WTC11 (cell line): Measurements from ENCODE around the gene CLPTM1L. TPM values are rescaled to one million over a fixed set of nuclear protein-coding genes. Genes with fewer than 3 reads are reported as not detected.

ENCODE experiments used
- ARID4B ChIP-seq: sonication (generic); formaldehyde crosslinking; IDR thresholded peaks from 2 replicates; pipeline ENCODE4 v1.8.0; 2023; ENCODE audit warnings: missing genetic modification reagents, mild to moderate bottlenecking, borderline replicate concordance
- ATF3 ChIP-seq: sonication (generic); formaldehyde crosslinking; conservative IDR thresholded peaks from 2 replicates; pipeline ENCODE4 v1.8.1; 2022; ENCODE audit warnings: mild to moderate bottlenecking, missing genetic modification reagents
- CTCF ChIP-seq: fragments of 200-600 bp; IDR thresholded peaks from 2 replicates; pipeline ENCODE4 v1.8.0; 2022; ENCODE audit warnings: antibody characterized with exemption
- E2F1 ChIP-seq: sonication (generic); formaldehyde crosslinking; IDR thresholded peaks from 2 replicates; pipeline ENCODE4 v1.8.0; 2022; ENCODE audit warnings: mild to moderate bottlenecking, missing genetic modification reagents
- HMGA2 ChIP-seq: fragments of 250-450 bp; sonication (Bioruptor Pico); IDR thresholded peaks from 2 replicates; pipeline ENCODE4 v1.4.0; 2021; ENCODE audit warnings: mild to moderate bottlenecking, moderate library complexity
- HMGXB4 ChIP-seq: sonication (generic); formaldehyde crosslinking; IDR thresholded peaks from 2 replicates; pipeline ENCODE4 v1.8.1; 2023; ENCODE audit warnings: mild to moderate bottlenecking, moderate library complexity, missing genetic modification reagents
- IRF1 ChIP-seq: sonication (generic); formaldehyde crosslinking; IDR thresholded peaks from 2 replicates; pipeline ENCODE4 v1.8.0; 2023; ENCODE audit warnings: missing genetic modification reagents
- MXD4 ChIP-seq: fragments of 250-450 bp; sonication (Bioruptor Pico); IDR thresholded peaks from 2 replicates; pipeline ENCODE4 v1.8.0; 2021; ENCODE audit warnings: mild to moderate bottlenecking, moderate library complexity, borderline replicate concordance
- NFYB ChIP-seq: sonication (generic); formaldehyde crosslinking; conservative IDR thresholded peaks from 2 replicates; pipeline ENCODE4 v1.8.0; 2022; ENCODE audit warnings: low read depth, missing genetic modification reagents
- PREB ChIP-seq: sonication (generic); formaldehyde crosslinking; IDR thresholded peaks from 2 replicates; pipeline ENCODE4 v1.8.1; 2022; ENCODE audit warnings: mild to moderate bottlenecking, missing genetic modification reagents, moderate library complexity, borderline replicate concordance
- RELA ChIP-seq: sonication (generic); formaldehyde crosslinking; IDR thresholded peaks from 2 replicates; pipeline ENCODE4 v1.8.1; 2022; ENCODE audit warnings: missing genetic modification reagents, mild to moderate bottlenecking, borderline replicate concordance
- TP53 ChIP-seq: sonication (generic); formaldehyde crosslinking; IDR thresholded peaks from 2 replicates; pipeline ENCODE4 v1.8.1; 2023; ENCODE audit warnings: mild to moderate bottlenecking, missing genetic modification reagents
- ZMAT4 ChIP-seq: fragments of 250-450 bp; sonication (Bioruptor Pico); IDR thresholded peaks from 2 replicates; pipeline ENCODE4 v1.9.0; 2021; ENCODE audit warnings: mild to moderate bottlenecking
- ZNF232 ChIP-seq: sonication (generic); formaldehyde crosslinking; IDR thresholded peaks from 2 replicates; pipeline ENCODE4 v1.8.0; 2022; ENCODE audit warnings: mild to moderate bottlenecking, missing genetic modification reagents
- ZNF425 ChIP-seq: fragments of 250-450 bp; sonication (Bioruptor Pico); conservative IDR thresholded peaks from 2 replicates; pipeline ENCODE4 v1.9.0; 2021; ENCODE audit warnings: mild to moderate bottlenecking
- total RNA-seq: library from RNA; stranded (reverse); gene quantifications from 3 replicates; pipeline ENCODE4 v1.2.3, GENCODE V29; 2021

The CLPTM1L gene
- total RNA-seq, 1 experiment from 2014 or later: 92.8 TPM

- TF ChIP-seq PREB (CRISPR knock-in tag) (no peak), HMGXB4 (CRISPR knock-in tag) (peak; percentile 97), ZNF232 (CRISPR knock-in tag) (no peak), NFYB (CRISPR knock-in tag) (peak; percentile 41; the same call in 1 of the 2 replicates), IRF1 (no peak), E2F1 (CRISPR knock-in tag) (no peak), ZNF425 (CRISPR knock-in tag) (no peak), CTCF (peak; percentile 61; the same call in 1 of the 2 replicates), ARID4B (CRISPR knock-in tag) (no peak), TP53 (CRISPR knock-in tag) (peak; percentile 65; the same call in 1 of the 2 replicates), ATF3 (CRISPR knock-in tag) (no peak), HMGA2 (CRISPR knock-in tag) (no peak), ZMAT4 (CRISPR knock-in tag) (no peak), RELA (CRISPR knock-in tag) (no peak), MXD4 (CRISPR knock-in tag) (no peak)
Measured at GRCh38 chr5:1380011-1380817, 35.3 kb upstream of the CLPTM1L start (continued).
